ENCODE results near the gene ISOC2.

- no peak for TF ChIP-seq CTCF (IDR thresholded peaks at IDR 0.05; ENCODE audit: low read length)
- TF ChIP-seq EZH2 (IDR thresholded peaks at IDR 0.05; ENCODE audit: borderline replicate concordance, low read length) = no peak
These were observed 20.3 kb upstream of the ISOC2 start for GRCh38 chr19:55481794-55482155.

Measured in OCI-LY1 (cell line).